HG03565 (cell line): ENCODE data around the gene RNF31.

ENCODE experiments used
- ATAC-seq: cut with Tn5 transposase; IDR thresholded peaks from one replicate; pipeline ENCODE4 v1.9.1; 2021; ENCODE audit warnings: mild to moderate bottlenecking, moderate library complexity; ENCODE audit not compliant: unreplicated experiment

Gene RNF31

DNA sequence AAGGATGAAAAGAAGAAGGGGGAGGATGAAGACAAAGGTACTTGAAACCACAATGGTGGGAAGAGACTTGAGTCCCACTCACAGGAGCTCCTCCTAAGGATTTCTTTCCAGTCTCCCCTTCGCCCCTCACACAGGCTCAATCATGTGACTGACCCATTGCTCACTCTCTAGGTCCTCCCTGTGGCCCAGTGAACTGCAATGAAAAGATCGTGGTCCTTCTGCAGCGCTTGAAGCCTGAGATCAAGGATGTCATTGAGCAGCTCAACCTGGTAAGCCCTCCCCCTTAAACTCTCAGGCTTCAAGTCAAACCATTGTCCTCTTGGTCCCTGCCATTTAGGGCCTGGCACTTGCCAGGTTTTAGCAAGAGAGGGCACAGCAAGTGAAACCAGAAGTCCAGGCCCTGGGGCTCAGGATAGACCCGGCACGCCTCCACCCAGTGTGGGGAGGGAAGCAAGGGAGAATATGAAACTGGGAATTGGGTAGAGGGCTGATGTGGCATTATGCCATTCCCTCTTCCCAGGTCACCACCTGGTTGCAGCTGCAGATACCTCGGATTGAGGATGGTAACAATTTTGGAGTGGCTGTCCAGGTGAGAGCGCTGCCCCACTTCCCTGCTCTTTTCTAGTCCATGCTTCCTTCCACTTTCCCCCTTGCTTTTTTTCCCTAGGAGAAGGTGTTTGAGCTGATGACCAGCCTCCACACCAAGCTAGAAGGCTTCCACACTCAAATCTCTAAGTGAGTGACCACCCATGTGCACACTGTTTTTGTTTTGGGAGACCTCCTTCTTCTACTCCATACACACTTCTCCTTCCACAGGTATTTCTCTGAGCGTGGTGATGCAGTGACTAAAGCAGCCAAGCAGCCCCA is 9.5 kb upstream of the RNF31 start:
- ATAC-seq, result no peak

DNA sequence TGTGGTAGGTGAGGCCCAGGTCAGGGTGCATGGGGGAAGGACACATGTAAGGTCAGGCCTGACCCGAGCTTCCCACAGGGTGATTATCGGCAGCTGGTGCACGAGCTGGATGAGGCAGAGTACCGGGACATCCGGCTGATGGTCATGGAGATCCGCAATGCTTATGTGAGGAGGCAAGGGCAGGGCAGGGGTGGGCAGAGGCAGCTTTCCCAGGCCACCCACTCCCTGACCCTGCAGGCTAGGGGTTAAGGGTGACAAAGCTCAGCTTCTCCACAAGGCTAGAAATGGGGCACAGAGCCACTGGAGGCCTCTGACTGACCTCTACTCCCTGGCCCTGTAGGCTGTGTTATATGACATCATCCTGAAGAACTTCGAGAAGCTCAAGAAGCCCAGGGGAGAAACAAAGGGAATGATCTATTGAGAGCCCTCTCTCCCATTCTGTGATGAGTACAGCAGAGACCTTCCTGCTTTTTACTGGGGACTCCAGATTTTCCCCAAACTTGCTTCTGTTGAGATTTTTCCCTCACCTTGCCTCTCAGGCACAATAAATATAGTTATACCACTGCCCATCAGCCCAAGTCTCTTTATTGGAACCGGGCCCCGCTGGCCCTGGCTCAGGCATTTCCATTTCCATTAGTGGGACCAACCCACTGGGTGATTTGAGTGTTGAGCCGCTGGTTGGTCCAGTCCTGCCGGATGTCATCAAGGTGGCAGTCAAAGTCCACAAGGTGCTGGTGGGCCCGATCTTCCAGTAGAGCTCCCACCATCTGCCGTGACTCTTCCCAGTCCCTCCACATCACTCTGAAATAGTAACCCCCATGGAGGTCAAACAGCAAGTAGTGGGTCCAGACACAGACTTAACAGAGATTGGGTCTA is 8.7 kb upstream of the RNF31 start:
- no peak for ATAC-seq

DNA sequence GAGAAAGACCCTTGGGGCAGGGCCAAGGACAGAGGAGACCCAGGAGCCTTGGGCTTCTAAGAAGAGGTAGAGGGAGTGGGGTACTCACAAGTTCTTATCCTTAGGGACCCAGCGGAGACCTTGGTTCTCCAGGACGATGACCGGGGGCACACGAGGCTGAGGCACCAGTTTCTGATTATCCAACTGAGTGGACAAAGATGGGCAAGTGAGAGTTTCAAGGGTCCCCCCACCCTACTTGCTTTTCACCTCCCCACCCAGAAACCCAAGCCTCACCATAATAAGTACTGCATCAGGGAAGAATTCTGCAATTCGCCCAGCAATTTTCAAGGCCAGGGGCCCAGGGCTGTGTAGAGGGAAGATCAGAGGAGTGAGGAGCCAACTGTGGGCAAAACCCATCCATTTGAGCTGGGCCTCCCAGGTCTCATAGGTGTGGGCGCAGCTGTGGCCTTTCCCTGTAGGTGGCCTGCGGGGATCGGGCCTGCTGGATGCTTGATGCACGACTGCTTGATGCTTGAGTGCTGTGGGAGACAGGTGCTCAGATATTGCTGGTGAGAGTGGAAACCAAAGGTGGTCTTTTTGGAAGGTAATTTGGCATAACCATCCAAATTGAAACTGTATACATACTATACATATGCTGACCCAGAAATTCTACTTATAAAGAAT is 7.9 kb upstream of the RNF31 start:
- ATAC-seq, result no peak

GRCh38 chr14:24141097-24141880 is 6.0 kb upstream of the RNF31 start, which contains the start of gene EMC9:
Gene EMC9, minus strand, starts transcription at chr14:24141591. Its CDS starts 287 bp downstream, at chr14:24141304.
- peak; percentile 76 for ATAC-seq

DNA sequence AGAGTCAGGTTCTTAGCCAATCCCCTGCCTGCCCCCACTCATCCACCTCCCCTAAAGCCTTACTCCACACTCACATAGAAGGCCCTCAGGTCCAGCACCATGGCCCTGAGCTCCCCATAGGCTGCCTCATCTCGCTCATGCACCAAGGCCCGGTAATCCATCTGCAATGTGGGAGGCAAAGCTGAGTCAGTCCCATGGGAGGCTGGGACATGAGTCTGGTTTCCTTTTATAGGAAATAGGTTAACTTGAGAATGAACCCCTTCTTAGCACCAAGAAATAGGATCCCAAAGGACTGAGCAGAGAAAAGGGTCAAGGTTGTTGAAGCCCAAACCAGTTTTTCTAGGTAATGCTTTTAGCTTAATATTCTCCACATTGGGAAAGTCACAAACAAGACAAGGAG is 3.8 kb upstream of the RNF31 start:
- ATAC-seq, result no peak

DNA sequence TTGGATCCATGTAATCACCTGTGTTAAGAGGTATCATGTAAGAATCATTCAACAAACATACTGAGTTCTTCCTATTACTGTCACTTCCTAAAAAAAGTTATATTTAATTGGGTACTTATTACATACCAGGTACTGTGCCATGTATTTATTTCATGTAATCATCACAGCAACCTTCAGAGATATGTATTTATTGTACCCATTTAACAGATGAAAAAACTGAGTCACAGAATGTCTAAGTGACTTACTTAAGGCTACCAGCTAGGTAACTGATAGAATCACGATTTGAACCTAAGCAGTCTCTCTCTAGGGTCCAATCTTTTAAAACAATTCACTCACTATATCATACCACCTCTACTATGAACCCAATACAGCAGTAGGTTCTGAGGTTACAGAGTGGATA is 2.8 kb upstream of the RNF31 start:
- no peak for ATAC-seq

DNA sequence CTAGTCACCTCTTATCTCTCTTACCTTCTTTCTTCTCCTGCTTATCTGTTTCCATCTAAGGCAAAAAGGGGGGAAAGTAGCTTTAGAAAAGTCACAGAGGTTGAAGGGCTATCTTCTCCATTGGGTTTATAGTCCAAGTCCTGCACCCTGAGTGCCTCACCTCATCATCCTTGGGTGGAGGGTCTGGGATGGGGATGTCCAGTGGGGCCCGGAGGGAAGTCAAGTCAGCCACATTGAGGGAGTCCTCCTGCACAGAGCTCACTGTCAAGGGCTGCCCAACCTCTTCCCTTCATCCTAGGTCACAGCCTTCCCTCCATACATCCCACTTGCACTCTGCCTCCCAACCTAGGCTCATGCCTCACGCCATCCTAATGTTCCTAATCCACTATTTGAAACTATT is 2.1 kb upstream of the RNF31 start:
- no peak for ATAC-seq

- no peak for ATAC-seq
Measured at GRCh38 chr14:24145690-24146452, 1.4 kb upstream of the RNF31 start.

DNA sequence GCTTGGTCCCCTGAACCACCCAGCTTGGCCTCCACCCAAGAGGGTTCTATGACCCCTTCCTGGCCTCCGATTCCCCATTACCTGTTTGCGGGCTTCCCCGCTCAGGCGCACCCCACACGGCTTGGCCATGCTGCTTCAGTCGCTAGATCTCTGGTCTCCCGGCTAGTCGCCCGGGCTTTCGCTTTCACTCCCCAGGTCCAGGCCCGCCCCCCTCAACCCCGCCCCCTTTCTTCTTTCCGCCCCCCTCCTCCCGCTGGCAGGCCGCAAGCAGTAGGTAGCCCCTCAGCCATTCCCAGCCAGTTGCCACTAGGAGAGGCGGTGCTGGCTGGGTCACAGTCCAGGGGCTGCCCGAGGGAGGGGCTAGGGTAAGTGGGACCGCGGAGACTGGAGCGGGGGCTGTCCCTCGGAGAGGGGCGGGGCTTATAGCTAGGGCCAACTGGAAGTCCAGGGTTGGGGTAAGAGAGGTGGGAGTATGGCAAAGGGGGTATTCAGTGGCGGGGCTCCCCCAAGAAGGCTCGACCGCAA is 783 bp upstream of the RNF31 start, which contains the start of gene PSME2:
Gene PSME2 (minus strand): TSS at position 158 of the 525 bp plus-strand sequence. CDS start 29 bp downstream, at position 129.
- ATAC-seq, result peak; percentile 39

GRCh38 chr14:24147761-24148428 is 597 bp downstream of the RNF31 start:
- no peak for ATAC-seq

DNA sequence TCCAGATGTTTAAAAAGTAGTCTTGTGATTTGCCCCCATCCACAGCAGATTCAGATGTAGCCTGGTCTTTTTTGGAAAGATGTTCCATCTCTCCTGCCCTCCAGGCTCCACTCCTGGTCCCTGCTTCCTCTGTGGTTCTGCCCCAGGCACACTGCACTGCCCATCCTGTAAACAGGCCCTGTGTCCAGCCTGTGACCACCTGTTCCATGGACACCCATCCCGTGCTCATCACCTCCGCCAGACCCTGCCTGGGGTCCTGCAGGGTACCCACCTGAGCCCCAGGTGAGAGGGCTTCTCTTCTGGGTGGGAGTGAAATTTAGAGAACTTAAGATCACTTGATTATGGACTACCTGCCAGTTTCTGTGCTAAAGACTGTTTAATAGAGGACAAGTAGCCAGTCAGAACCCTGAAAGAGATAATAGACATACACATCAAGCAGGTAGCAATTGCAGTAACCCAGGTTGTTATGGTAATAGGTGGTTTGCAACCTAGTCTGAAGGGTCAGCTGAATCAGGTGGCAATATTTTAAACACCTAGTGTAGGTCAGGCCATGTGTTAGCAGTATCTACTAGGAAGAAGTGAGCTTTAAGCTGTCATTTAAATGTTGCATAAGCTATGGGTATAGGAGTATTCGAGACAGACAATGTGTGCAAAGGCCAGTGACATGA is 2.1 kb downstream of the RNF31 start:
- no peak for ATAC-seq

- no peak for ATAC-seq
Measured at GRCh38 chr14:24150061-24150460, 2.8 kb downstream of the RNF31 start.

- no peak for ATAC-seq
Measured at GRCh38 chr14:24150567-24150966, 3.3 kb downstream of the RNF31 start.

- ATAC-seq, result no peak
Measured at GRCh38 chr14:24150993-24151392, 3.7 kb downstream of the RNF31 start.

GRCh38 chr14:24151404-24152080 is 4.2 kb downstream of the RNF31 start:
- ATAC-seq, result no peak

DNA sequence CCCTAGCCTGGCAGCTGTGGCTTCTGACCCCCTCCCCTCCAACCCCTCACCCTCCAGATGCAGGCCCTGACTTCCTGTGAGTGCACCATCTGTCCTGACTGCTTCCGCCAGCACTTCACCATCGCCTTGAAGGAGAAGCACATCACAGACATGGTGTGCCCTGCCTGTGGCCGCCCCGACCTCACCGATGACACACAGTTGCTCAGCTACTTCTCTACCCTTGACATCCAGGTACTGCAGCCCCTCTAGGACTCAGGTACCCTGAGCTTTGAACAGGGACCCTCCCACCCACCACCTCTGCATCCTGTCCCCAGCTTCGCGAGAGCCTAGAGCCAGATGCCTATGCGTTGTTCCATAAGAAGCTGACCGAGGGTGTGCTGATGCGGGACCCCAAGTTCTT is 7.8 kb downstream of the RNF31 start:
- ATAC-seq, result no peak

DNA sequence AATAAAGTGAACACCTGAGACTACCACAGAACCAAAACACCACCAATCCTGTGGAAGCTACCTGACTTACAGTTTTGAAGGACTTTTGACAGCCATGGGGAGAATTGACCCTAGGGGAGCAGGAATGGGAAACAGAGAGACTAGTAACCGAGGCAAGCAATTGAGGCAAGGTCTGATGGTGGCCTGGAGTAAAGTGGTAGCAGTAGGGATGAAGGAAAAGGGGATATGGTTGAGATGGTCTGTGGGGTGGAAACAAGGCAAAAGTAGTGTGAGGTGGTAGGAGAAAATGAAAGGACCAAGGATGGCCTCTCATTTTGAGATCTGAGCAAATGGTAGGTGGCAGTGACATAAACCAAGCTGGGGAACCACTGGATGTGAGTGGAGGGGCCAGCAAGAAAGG is 9.5 kb downstream of the RNF31 start:
- no peak for ATAC-seq

- no peak for ATAC-seq
Measured at GRCh38 chr14:24157331-24157730, 10.0 kb downstream of the RNF31 start.
